Dendritic cell treated with granulocyte-macrophage colony-stimulating factor and Interleukin-4, amounts not matched to agents 40 ng/mL and 50 ng/mL, for 4 days (primary cell): Measurements from ENCODE around the gene TAS2R60.

Experiments used
- H3K27ac Mint-ChIP-seq: one replicate; pipeline ENCODE4 v1.8.0; 2022; ENCODE audit warnings: mild to moderate bottlenecking, mixed read lengths
- H3K27me3 Mint-ChIP-seq: one replicate; pipeline ENCODE4 v1.8.0; 2022; ENCODE audit warnings: mild to moderate bottlenecking, mixed read lengths
- H3K36me3 Mint-ChIP-seq: one replicate; pipeline ENCODE4 v1.8.0; 2022; ENCODE audit warnings: low read depth, mixed read lengths
- H3K4me1 Mint-ChIP-seq: one replicate; pipeline ENCODE4 v1.8.0; 2022; ENCODE audit warnings: low read depth, mixed read lengths
- H3K4me3 Mint-ChIP-seq: one replicate; pipeline ENCODE4 v1.8.0; 2022; ENCODE audit warnings: mild to moderate bottlenecking, moderate library complexity, mixed read lengths
- H3K9me3 Mint-ChIP-seq: one replicate; pipeline ENCODE4 v1.8.0; 2022; ENCODE audit warnings: mixed read lengths
- intact Hi-C: fragments of 100-400 bp; cut with micrococcal nuclease; formaldehyde crosslinking; loops from one replicate; pipeline ENCODE4 v1.15.0; 2022

The TAS2R60 gene

GRCh38 chr7:143439866-143440265 lies 3.4 kb upstream of the TAS2R60 start:
- Mint-ChIP-seq H3K4me1 (peaks cover 35% of the 10 kb centered on the region), H3K36me3 (no peaks in the 10 kb centered on the region), H3K27ac (no peak overlapping the region), H3K27me3 (no peaks in the 10 kb centered on the region), H3K4me3 (no peak overlapping the region), H3K9me3 (no peaks in the 10 kb centered on the region)
- intact Hi-C loops: no loop called here

- intact Hi-C loops: no loop called here
- H3K4me3 Mint-ChIP-seq: no peak overlapping the region
- no peaks in the 10 kb centered on the region for H3K9me3 Mint-ChIP-seq
- H3K4me1 Mint-ChIP-seq: no peaks in the 10 kb centered on the region
- no peaks in the 10 kb centered on the region for H3K27me3 Mint-ChIP-seq
- H3K27ac Mint-ChIP-seq: no peak overlapping the region
- H3K36me3 Mint-ChIP-seq: no peaks in the 10 kb centered on the region
Observed at GRCh38 chr7:143444063-143444782, 970 bp downstream of the TAS2R60 start.

- intact Hi-C loops: no loop called here
- H3K4me3 Mint-ChIP-seq: no peak overlapping the region
- H3K27me3 Mint-ChIP-seq: no peaks in the 10 kb centered on the region
- H3K4me1 Mint-ChIP-seq: no peaks in the 10 kb centered on the region
- H3K27ac Mint-ChIP-seq: no peak overlapping the region
- no peaks in the 10 kb centered on the region for H3K36me3 Mint-ChIP-seq
- H3K9me3 Mint-ChIP-seq: no peaks in the 10 kb centered on the region
Observed at GRCh38 chr7:143444785-143445184, 1.5 kb downstream of the TAS2R60 start.

GRCh38 chr7:143447466-143447865 lies 4.2 kb downstream of the TAS2R60 start:
- H3K4me3 Mint-ChIP-seq: no peak overlapping the region
- H3K4me1 Mint-ChIP-seq: no peaks in the 10 kb centered on the region
- H3K9me3 Mint-ChIP-seq: no peaks in the 10 kb centered on the region
- intact Hi-C loops: no loop called here
- no peaks in the 10 kb centered on the region for H3K27me3 Mint-ChIP-seq
- no peaks in the 10 kb centered on the region for H3K36me3 Mint-ChIP-seq
- no peak overlapping the region for H3K27ac Mint-ChIP-seq

- Mint-ChIP-seq H3K4me3 (no peak overlapping the region), H3K36me3 (no peaks in the 10 kb centered on the region), H3K27ac (no peak overlapping the region), H3K4me1 (no peaks in the 10 kb centered on the region), H3K27me3 (no peaks in the 10 kb centered on the region), H3K9me3 (no peaks in the 10 kb centered on the region)
- intact Hi-C loops: no loop called here
Observed at GRCh38 chr7:143448429-143448828, 5.2 kb downstream of the TAS2R60 start.

- H3K27ac Mint-ChIP-seq: no peak overlapping the region
- no peaks in the 10 kb centered on the region for H3K9me3 Mint-ChIP-seq
- H3K4me3 Mint-ChIP-seq: no peak overlapping the region
- no peaks in the 10 kb centered on the region for H3K4me1 Mint-ChIP-seq
- H3K36me3 Mint-ChIP-seq: no peaks in the 10 kb centered on the region
- intact Hi-C loops: no loop called here
- no peaks in the 10 kb centered on the region for H3K27me3 Mint-ChIP-seq
Observed at GRCh38 chr7:143449793-143450192, 6.5 kb downstream of the TAS2R60 start.

GRCh38 chr7:143451122-143451521 lies 7.9 kb downstream of the TAS2R60 start:
- intact Hi-C loops: no loop called here
- Mint-ChIP-seq H3K4me1 (no peaks in the 10 kb centered on the region), H3K9me3 (no peaks in the 10 kb centered on the region), H3K27ac (no peak overlapping the region), H3K36me3 (no peaks in the 10 kb centered on the region), H3K27me3 (no peaks in the 10 kb centered on the region), H3K4me3 (no peak overlapping the region)

GRCh38 chr7:143451746-143452145 lies 8.5 kb downstream of the TAS2R60 start:
- Mint-ChIP-seq H3K4me1 (no peaks in the 10 kb centered on the region), H3K36me3 (no peaks in the 10 kb centered on the region)
- intact Hi-C loops: no loop called here

GRCh38 chr7:143452495-143452894 lies 9.2 kb downstream of the TAS2R60 start:
- Mint-ChIP-seq H3K4me1 (peaks cover 2% of the 10 kb centered on the region), H3K27ac (no peak overlapping the region), H3K27me3 (no peaks in the 10 kb centered on the region), H3K9me3 (no peaks in the 10 kb centered on the region), H3K4me3 (no peak overlapping the region), H3K36me3 (no peaks in the 10 kb centered on the region)
- intact Hi-C loops: no loop called here

More at GRCh38 chr7:143451746-143452145, 8.5 kb downstream of the TAS2R60 start:
- Mint-ChIP-seq H3K27me3 (no peaks in the 10 kb centered on the region), H3K27ac (no peak overlapping the region), H3K4me3 (no peak overlapping the region), H3K9me3 (no peaks in the 10 kb centered on the region)

GRCh38 chr7:143454091-143454680 lies 10.9 kb downstream of the TAS2R60 start:
- no peaks in the 10 kb centered on the region for H3K36me3 Mint-ChIP-seq
- H3K27me3 Mint-ChIP-seq: no peaks in the 10 kb centered on the region
- intact Hi-C loops: no loop called here
- peaks cover 19% of the 10 kb centered on the region for H3K4me1 Mint-ChIP-seq
- no peaks in the 10 kb centered on the region for H3K9me3 Mint-ChIP-seq
- no peak overlapping the region for H3K4me3 Mint-ChIP-seq
- H3K27ac Mint-ChIP-seq: no peak overlapping the region

- H3K27ac Mint-ChIP-seq: no peak overlapping the region
- intact Hi-C loops: no loop called here
Observed at GRCh38 chr7:143455491-143455890, 12.2 kb downstream of the TAS2R60 start.

GRCh38 chr7:143455942-143456341 lies 12.7 kb downstream of the TAS2R60 start:
- Mint-ChIP-seq H3K4me1 (peaks cover 27% of the 10 kb centered on the region), H3K27me3 (no peaks in the 10 kb centered on the region), H3K36me3 (no peaks in the 10 kb centered on the region), H3K4me3 (no peak overlapping the region), H3K9me3 (no peaks in the 10 kb centered on the region), H3K27ac (no peak overlapping the region)
- intact Hi-C loops: no loop called here

More at GRCh38 chr7:143455491-143455890, 12.2 kb downstream of the TAS2R60 start:
- H3K9me3 Mint-ChIP-seq: no peaks in the 10 kb centered on the region
- peaks cover 22% of the 10 kb centered on the region for H3K4me1 Mint-ChIP-seq
- no peaks in the 10 kb centered on the region for H3K27me3 Mint-ChIP-seq
- no peak overlapping the region for H3K4me3 Mint-ChIP-seq
- no peaks in the 10 kb centered on the region for H3K36me3 Mint-ChIP-seq

GRCh38 chr7:143456992-143457793 lies 13.9 kb downstream of the TAS2R60 start:
- H3K4me3 Mint-ChIP-seq: no peak overlapping the region
- intact Hi-C loops: no loop called here

GRCh38 chr7:143458263-143458662 lies 15.0 kb downstream of the TAS2R60 start:
- peaks cover 39% of the 10 kb centered on the region for H3K4me1 Mint-ChIP-seq
- peak overlapping the region; percentile 83 for H3K27ac Mint-ChIP-seq
- H3K36me3 Mint-ChIP-seq: no peaks in the 10 kb centered on the region
- peak overlapping the region; percentile 13 for H3K4me3 Mint-ChIP-seq
- no peaks in the 10 kb centered on the region for H3K9me3 Mint-ChIP-seq
- intact Hi-C loops: no loop called here
- H3K27me3 Mint-ChIP-seq: no peaks in the 10 kb centered on the region

More at GRCh38 chr7:143456992-143457793, 13.9 kb downstream of the TAS2R60 start:
- Mint-ChIP-seq H3K36me3 (no peaks in the 10 kb centered on the region), H3K4me1 (peaks cover 33% of the 10 kb centered on the region), H3K9me3 (no peaks in the 10 kb centered on the region), H3K27ac (peak overlapping the region; percentile 83), H3K27me3 (no peaks in the 10 kb centered on the region)
